Measurements from ENCODE around the gene CA9.

The CA9 gene

GRCh38 chr9:35691757-35692301 is 18.1 kb downstream of the CA9 start:
- DNase-seq (ENCODE audit: low spot score) = no peak

- no peak for DNase-seq (ENCODE audit: low spot score)
Measured at GRCh38 chr9:35695943-35696401, 22.2 kb downstream of the CA9 start.

DNA sequence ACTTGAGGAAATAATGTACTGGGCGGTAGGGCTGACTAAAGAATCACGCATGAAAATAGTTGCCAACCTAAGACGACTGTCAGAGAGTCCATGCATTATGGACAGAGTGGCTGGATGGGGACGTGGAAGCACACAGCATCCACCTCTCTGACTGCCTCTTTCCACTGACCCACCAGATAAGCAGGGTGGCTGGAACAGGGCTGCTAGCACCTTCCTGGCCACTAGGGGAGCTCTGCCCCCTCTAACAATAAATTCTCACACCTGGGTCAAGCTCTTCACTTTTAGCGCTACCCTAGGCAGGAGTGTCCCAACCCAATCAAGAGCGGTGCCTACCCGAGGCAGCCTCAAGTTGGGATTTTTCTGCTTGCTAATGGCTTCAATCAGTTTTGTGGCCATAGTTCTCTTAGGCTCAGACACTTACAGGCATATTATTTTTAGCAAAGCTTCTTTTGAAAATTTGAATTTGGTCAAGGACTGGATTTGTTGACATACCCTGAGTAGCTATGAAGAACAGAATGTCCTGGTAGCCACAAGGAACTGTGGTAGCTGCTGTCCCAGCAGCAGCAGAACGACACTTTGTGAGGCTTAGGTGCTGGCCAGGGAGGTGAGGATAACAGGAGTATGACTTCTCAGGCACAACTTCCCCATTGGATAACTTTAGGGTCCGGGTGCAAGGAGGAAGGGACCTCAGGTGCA is 22.9 kb downstream of the CA9 start:
- peak; percentile 59 for DNase-seq (ENCODE audit: low spot score)

GRCh38 chr9:35697486-35697885 is 23.8 kb downstream of the CA9 start:
- DNase-seq (ENCODE audit: low spot score) = no peak

DNA sequence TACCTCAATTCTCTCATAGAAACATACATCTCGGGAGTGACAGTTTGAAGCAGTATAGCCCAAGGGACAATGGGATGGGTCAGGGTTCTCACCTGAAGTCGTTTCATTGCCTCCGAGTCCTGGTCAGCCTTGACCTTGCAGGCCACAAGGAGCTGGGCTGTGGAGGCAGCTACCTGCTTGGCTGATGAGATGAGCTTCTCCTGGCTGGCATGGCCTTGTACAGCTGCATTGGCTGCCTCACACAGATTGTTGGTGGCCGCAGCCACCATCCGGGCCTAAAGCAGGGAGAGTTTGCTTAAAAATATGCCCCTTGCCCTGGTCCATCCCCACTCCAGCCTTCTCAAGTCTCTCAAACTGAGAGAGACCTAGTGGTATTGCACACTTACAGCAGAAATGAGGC is 24.5 kb downstream of the CA9 start:
- DNase-seq (ENCODE audit: low spot score) = no peak

DNA sequence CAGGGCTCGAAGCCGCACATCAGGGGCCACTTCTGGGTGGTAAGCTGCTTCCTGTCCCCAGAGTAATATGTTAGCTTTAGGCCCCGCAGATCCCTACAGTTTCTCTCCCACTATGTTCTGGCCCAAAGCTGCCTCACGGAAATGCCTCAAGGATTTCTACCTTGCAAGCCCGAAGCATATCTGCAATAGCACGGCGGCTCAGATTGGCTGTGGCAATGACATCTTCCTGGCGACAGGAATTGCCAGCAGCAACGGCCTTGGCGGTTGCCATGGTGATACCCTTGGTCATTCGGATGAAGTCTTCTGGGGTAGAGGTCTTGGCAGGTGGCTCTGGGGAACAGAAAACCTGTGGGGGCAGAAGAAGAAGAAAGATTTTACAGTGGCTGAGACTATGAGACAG is 26.3 kb downstream of the CA9 start:
- DNase-seq (ENCODE audit: low spot score) = no peak

DNA sequence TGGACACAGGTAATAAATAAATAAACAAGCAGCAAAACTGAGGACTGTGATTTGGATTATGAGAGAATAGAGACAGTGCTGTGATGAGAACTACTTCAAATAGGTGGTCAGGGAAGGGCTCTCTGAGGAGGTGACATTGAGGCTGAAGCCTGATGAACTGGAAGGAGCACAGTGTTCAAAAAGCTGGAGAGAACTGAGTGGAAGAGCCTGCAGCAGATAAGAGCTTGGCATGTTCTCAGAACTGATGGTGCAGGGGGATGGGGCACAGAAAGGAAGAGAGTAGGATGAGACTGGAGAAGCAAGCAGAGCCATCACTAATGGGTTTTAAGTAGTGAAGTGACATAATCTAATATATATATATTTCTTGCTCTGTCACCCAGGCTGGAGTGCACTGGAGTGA is 27.2 kb downstream of the CA9 start:
- no peak for DNase-seq (ENCODE audit: low spot score)

DNA sequence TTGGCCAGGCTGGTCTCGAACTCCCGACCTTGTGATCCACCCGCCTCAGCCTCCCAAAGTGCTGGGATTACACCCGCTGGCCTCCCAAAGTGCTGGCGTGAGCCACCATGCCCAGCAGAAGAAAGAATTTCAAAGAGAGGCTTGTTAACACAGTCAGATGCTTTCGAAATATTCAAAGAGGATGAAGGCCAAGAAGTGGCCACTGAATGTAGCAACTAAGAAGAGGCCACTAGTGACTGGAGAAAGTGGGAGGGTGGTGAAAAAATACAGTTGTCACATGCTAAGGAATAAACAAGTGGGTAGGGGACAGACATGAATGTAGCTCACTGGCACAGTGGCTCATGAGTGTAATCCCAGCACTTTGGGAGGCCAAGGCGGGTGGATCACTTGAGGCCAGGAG is 29.0 kb downstream of the CA9 start:
- no peak for DNase-seq (ENCODE audit: low spot score)

DNA sequence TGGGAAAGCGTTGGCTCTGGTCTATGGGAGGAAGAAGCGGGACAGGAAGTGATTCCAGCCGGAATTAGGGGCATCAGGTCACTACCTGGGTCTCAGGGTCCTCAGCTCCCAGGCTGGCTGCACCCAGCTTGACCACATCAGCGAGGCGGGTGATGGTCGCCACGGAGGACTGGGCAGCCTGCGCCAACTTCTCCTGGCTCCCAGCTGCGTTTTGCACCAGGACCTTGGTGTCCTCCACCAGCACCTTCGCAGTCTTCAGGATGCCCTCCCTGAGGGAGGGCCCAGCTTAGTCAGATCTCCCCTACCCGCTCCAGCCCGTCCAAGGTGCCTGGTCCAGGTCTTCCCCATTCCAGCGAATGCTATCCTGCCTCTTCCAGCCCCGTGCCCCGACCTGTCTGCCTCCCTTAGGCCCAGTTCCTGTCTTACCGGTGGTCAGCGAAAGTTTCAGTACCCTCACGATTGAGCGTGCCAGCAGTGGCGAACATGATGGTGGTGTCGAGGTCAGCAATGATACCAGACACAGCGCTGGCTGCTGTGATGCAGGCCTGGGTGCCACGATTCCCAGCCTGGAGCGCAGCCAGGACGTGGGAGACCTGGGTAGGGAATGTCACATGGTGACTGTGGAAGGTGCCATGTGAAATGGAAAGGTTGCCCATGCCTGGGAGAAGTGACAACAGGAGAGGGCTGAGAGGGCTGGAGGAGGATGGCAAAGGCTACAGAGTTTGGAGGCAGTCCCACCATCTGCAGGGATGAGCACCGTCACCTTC is 30.4 kb downstream of the CA9 start:
- no peak for DNase-seq (ENCODE audit: low spot score)

DNA sequence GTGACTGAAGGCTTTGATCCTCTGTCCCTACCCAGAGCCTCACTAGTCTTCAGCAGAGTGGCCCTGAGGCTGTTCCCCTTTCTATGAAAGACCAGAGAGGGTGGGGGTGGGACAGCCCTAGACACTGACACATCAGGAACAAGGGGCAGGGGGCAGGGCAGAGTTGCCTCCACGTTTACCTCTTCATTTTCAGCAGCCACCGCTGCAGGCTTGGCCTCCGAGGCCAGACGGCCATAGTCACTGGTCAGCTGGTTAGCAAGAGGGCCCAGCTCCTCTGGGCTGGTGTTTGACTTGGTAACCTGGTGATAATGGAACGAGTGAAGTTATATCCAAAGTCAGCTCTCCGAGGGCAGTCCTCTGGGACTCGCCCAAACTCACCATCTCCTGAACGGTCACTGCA is 31.6 kb downstream of the CA9 start:
- DNase-seq (ENCODE audit: low spot score) = no peak

DNA sequence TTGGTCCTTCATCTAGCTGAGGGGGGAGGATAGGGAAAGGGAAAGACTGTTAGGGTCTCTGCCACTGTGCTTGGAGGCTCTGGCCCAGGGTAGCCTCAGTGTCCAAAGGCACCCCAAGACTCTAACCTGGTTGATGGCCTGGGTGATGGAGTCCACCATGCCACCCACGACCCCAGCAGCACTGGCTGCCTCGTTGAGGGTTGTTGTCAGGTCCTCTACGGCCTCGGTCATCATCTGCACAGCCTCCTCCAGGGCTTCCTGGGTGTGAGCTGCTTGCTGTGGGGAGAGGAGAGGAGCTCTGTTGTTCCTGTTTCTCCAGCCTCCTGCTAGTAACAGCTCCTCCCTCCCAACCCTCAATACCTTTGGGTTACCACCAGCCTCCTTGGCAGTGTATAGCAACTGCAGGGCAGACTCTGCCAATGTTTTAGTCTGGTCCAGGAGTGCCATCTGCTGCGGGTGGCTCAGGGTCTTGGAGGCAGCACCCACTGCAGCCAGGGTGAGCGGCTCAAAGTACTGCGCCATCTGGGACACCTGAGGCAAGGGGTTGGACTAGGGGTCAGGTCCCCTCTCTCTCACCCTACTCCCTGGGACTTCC is 32.2 kb downstream of the CA9 start:
- no peak for DNase-seq (ENCODE audit: low spot score)

- no peak for DNase-seq (ENCODE audit: low spot score)
Measured at GRCh38 chr9:35706951-35707350, 33.2 kb downstream of the CA9 start.

DNA sequence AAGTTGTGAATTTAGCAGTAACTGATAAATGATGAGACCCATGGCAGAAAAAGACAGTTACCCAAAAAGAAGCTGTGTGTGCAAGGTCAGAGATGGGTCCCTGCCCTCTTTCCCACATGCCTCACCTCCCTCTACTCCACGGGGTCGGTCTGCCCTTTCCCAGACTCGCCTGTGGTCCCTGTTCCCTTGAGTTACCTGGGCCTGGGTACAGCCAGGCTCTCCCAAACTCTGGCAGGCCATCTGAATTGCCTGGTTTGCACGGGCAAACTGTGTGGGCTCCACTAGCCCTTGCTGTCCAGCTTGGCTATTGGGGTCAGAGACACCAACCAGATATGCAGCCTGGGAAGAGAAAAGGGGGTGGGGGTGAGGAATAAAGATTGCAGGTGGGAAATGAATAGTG is 34.4 kb downstream of the CA9 start:
- no peak for DNase-seq (ENCODE audit: low spot score)

DNA sequence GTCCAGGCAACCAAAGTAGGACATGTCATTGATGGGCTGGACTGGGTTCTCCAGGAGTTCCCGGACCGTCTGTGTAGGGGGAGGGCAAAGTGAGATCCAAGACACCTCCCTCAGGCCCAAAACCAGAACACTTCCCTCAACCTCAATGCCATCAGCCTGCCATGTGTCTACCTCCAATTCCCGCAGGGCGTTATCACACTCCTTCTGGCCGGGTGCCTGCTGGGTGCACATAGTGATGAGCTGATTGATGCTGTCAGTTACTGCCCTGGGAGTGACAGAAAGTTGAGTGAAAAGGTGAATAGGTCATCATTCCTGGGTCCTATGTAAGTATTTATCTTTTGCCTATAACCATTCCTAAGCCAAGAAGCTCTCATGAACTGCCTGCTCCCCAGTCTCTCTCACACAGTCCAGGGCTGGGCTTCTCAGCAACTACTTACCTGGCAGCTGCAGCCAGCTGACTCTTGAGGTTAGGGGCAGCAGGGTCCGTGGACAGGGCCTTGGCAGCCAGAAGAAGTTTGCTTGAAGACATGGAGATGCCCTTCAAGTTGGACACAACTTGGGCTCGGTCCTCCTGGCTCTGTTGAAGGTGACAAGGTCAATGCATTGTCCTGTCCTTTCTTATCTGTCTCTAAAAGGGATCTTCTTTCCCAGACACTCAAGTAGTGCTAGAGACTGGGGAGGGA is 37.2 kb downstream of the CA9 start:
- DNase-seq (ENCODE audit: low spot score) = no peak

DNA sequence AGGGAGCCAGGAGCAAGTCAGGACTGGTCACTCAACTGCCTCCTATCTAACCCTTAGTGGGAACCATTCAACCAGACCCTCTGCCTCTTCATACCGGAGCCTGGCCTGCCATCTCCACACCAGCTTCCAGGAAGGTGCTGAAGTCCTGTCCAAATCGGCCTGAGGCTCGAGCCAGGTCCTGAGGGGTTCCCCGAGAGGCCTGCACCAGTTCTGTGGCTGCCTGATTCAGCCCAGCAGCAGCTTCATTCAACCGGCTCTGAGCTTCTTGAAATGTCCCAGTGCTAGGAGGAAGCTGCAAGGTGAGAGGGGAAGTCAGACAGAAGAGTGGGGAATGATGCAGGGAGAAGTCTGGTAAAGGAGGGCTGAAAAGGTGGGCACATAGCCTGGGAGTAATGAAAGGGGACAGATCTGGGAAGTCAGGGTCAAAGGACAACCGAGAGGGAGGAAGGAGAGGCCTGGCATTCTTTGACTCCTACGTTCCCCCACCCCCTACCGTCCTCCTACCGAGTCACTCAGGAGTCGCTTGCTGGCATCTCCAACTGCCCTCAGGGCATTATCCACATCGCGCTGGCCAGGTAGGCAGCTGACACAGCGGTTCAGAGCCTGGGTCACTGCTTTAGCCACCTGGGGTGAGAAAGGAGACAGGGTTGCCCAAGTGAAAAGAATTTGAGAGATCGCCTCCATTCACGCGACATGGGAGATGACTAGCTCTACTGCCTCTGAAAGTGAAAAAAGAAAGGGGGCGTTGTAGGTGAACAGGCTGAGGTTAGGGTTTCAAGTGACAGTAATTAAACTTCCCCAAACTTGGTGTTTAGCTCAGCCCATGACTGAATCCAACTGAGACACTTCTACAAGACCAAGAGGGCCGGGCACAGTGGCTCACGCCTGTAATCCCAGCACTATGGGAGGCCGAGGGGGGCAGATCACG is 38.0 kb downstream of the CA9 start:
- DNase-seq (ENCODE audit: low spot score) = no peak

DNA sequence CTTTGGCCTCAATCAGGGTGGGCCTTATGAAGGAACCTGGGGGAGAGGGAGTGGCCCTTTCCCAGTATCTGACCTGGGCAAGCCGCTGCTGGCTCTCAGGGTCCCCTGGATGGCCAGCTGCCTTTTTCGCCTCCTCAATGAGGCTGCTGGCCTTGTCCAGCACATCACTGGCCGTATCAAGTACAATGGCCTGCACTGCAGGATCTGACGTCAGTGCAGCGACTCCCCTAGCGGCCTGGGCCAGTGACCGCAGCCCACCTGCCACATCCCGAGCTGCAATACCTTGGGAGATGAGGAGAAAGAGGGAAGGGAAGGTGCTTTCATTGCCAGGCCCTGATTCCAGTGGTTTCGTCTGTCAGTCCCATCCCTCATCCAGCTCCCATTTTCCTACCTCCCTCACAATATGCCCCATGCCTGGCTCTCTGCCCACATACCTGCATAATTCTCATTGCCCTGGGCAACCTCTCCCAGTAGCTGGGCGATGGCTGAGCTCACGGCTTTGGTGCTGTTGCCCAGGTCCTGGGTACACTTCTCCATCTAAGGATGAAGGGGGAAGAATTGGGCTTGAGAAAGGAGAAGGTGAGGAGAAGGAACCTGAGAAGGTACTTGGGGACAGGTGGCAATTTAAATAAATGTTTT is 39.2 kb downstream of the CA9 start:
- DNase-seq (ENCODE audit: low spot score) = no peak

- no peak for DNase-seq (ENCODE audit: low spot score)
Measured at GRCh38 chr9:35713578-35713977, 39.9 kb downstream of the CA9 start.

DNA sequence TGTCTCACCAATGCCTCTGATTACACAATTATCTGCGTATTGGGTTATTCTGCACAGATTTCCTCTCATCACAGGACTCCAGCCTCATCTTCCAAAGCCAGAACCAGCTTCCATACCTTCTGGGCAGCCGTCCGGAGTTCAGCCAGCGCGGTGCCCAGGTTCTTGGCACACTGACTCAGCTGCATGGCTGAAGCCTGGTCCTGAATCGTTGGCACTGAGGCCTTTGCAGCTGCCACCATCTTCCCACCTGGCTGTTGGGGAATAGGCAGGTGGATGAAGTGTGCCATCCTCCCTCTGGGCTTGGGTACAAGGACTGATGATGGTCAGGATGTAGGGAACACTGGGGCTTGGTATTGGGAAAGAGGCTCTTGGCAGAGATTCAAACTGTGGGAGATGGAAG is 40.4 kb downstream of the CA9 start:
- DNase-seq (ENCODE audit: low spot score) = no peak

DNA sequence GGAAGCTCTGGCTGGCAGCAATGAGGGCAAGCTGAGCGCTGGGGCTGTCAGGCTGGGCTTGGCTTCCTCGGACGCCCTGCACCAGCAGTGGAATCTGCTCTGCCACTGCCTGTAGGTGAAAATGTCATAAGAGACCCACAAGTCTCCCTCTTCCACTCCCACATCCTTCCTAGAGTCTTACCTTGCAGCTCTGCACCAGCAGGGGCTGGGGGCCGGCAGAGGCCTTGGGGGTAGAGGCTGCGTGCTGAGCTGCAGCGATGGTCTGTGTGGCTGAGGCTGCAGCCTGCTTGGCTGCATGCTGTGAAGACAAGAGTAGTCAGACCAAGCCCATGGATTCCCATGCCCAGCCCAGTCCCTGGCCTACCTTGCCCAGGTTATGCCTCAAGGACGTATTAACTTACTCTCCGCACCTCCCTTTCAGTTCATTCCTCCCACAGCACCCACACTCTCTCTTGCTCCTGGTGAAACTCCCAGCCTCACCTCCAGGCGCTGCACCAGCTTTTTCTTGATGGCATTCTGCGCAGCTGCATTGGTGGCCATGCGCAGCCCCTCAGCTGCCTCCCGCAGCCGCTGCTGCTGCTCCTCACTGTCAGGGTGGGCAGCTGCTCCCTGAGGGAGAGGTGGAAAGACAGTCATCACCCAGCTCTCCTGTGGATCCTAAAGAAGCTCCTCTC is 41.0 kb downstream of the CA9 start:
- no peak for DNase-seq (ENCODE audit: low spot score)

GRCh38 chr9:35716230-35716629 is 42.5 kb downstream of the CA9 start:
- peak; percentile 25 for DNase-seq (ENCODE audit: low spot score)
